Measurements from ENCODE around the gene C20orf204.
A peak's percentile ranks its signal among the peaks of the same experiment; 100 is the strongest.

- TF ChIP-seq CTCF (IDR thresholded peaks at IDR 0.05) (no peak), POLR2A (IDR thresholded peaks at IDR 0.05) (peak in 1 of 2 donors; percentile 16)
These were observed 8.7 kb downstream of the C20orf204 start for GRCh38 chr20:64044484-64045247.

All from adrenal gland (tissue), 5 donors.